CD4-positive, alpha-beta memory T cell (primary cell): ENCODE measurements around the gene CCDC192. TPM values are rescaled to one million over a fixed set of nuclear protein-coding genes. Genes with fewer than 3 reads are reported as not detected.

Experiments used
- CTCF ChIA-PET: fragments of 350-600 bp; sonication (Branson Sonifier 250); formaldehyde crosslinking; loops from one replicate; lab custom pipeline; 2021; ENCODE audit warnings: inconsistent platforms; ENCODE audit not compliant: partially characterized antibody; lab: Charles Lee
- POLR2A ChIA-PET: fragments of 350-600 bp; sonication (Branson Sonifier 250); formaldehyde crosslinking; loops from one replicate; lab custom pipeline; 2021; ENCODE audit not compliant: partially characterized antibody; lab: Charles Lee
- DNase-seq, 5 donors: peaks; one replicate each; pipeline versions ENCODE4 v3.0.0 to v3.0.0-alpha.2; 2020 to 2022; ENCODE audit warnings: mixed read lengths in 1 of 5
- H3K27ac ChIP-seq: one replicate; pipeline ENCODE4 v1.7.0; 2013; ENCODE audit warnings: low read depth, low read length
- H3K27me3 ChIP-seq: 2 replicates; pipeline ENCODE4 v1.7.0; 2013; ENCODE audit warnings: mild to moderate bottlenecking, low read length, moderate library complexity; ENCODE audit not compliant: insufficient read depth
- H3K36me3 ChIP-seq: 2 replicates; pipeline ENCODE4 v1.7.0; 2013; ENCODE audit warnings: mild to moderate bottlenecking, low read length, moderate library complexity; ENCODE audit not compliant: insufficient read depth
- H3K4me1 ChIP-seq: 2 replicates; pipeline ENCODE4 v1.7.0; 2013; ENCODE audit warnings: mild to moderate bottlenecking, low read length, moderate library complexity; ENCODE audit not compliant: insufficient read depth
- H3K4me3 ChIP-seq, 2 donors: one replicate each; pipeline ENCODE4 v1.7.0; 2013; ENCODE audit warnings: low read length in 2 of 2, mild to moderate bottlenecking in 1 of 2
- H3K9me3 ChIP-seq, 2 donors: one replicate each; pipeline ENCODE4 v1.7.0; 2013; ENCODE audit warnings: low read length in 2 of 2, control low read depth in 1 of 2; ENCODE audit not compliant: control insufficient read depth in 1 of 2
- H3K27ac Mint-ChIP-seq, 7 donors: one replicate each; pipeline ENCODE4 v1.8.0; 2020 to 2021; ENCODE audit warnings: mixed read lengths in 7 of 7, mild to moderate bottlenecking in 6 of 7, inconsistent platforms in 3 of 7, moderate library complexity in 3 of 7
- H3K27me3 Mint-ChIP-seq, 2 donors: one replicate each; pipeline ENCODE4 v1.8.0; 2020 to 2021; ENCODE audit warnings: mixed read lengths in 2 of 2
- H3K36me3 Mint-ChIP-seq, 2 donors: one replicate each; pipeline ENCODE4 v1.8.0; 2020 to 2021; ENCODE audit warnings: mixed read lengths in 2 of 2, inconsistent platforms in 1 of 2, mild to moderate bottlenecking in 1 of 2
- H3K4me1 Mint-ChIP-seq, 4 donors: one replicate each; pipeline ENCODE4 v1.8.0; 2020 to 2021; ENCODE audit warnings: mixed read lengths in 4 of 4, mild to moderate bottlenecking in 1 of 4
- H3K4me3 Mint-ChIP-seq, 8 donors: one replicate each; pipeline ENCODE4 v1.8.0; 2020 to 2021; ENCODE audit warnings: mixed read lengths in 8 of 8, mild to moderate bottlenecking in 7 of 8, moderate library complexity in 6 of 8, inconsistent platforms in 3 of 8
- H3K9me3 Mint-ChIP-seq, 8 donors: one replicate each; pipeline ENCODE4 v1.8.0; 2020 to 2021; ENCODE audit warnings: mixed read lengths in 8 of 8, mild to moderate bottlenecking in 5 of 8, inconsistent platforms in 3 of 8, moderate library complexity in 1 of 8
- intact Hi-C: fragments of 100-400 bp; cut with micrococcal nuclease; formaldehyde crosslinking; loops from one replicate; pipeline ENCODE4 v1.15.1; 2023
- polyA plus RNA-seq, 2 donors: library from polyadenylated mRNA; unstranded; fragments of 300-500 nt; fragmentation: Illumina TruSeq; gene quantifications; one replicate each; pipeline ENCODE4 v1.2.3, GENCODE V29; 2021
- total RNA-seq, 2 experiments: library from RNA; stranded (reverse); gene quantifications; one replicate each; pipeline ENCODE4 v1.2.3, GENCODE V29; 2021

CCDC192 gene
- total and polyA plus RNA-seq, 4 experiments from 2014 or later: not detected

DNA sequence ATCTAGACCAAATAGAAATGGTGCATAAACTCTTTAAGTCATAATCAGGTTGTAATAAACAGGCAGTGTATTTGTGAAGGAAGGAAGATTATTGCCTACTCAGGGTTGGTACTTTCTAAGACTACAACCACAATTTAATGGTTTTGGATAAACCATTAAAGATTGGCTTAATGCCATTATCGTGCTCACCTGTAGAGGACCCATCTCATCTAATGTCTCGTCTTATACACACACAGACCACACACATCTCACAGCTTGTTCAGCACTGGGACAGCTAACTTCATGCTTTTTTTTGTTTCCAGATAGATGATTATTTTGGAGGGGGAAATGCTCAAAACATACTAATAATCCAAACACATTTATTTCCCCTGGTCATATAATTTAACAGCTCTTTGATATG, 204.7 kb downstream of the CCDC192 start:
- Histone ChIP-seq H3K4me1 (no peaks in the 10 kb centered on the region), H3K9me3 (no peaks in the 10 kb centered on the region), H3K4me3 (no peak overlapping the region), H3K36me3 (no peaks in the 10 kb centered on the region), H3K27me3 (no peaks in the 10 kb centered on the region), H3K27ac (no peak overlapping the region)
- peaks cover 1 to 3% of the 10 kb centered on the region in 2 donors for H3K27me3 Mint-ChIP-seq
- H3K9me3 Mint-ChIP-seq: no peaks in the 10 kb centered on the region
- H3K27ac Mint-ChIP-seq: no peak overlapping the region
- CTCF ChIA-PET: interaction anchor here (2.5 kb wide), 1 partner anchor 15 kb away, joined by 6 read pairs; no protein-coding TSS in a partner anchor
- H3K4me3 Mint-ChIP-seq: no peak overlapping the region
- DNase-seq: peak in 1 of 5 donors; percentile 10
- H3K36me3 Mint-ChIP-seq: no peaks in the 10 kb centered on the region
- intact Hi-C loops: loop anchor here (2.0 kb wide), 1 partner anchor 15 kb away; no protein-coding TSS in a partner anchor
- POLR2A ChIA-PET: no interaction called here
- peaks cover 0 to 5% (median under 1%) of the 10 kb centered on the region in 4 donors for H3K4me1 Mint-ChIP-seq

DNA sequence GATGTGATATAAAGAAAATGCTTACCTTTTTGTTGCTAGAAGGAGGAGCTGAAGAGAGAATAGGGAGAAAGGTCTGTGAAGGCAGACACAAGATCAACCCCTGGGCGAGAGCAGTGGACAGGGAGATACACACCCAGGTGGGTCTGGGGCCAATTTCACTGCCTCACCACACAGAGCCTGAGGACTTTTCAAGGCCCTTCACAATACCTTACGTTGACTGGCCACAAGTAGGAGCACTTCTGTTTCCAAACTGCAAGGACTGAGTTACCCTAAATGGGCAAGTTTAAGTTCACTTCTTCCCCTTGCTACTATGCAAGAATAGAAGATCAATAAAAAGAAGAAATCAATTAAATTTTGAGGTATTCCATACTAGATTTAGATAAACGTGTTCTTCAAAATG, 205.9 kb downstream of the CCDC192 start:
- intact Hi-C loops: loop anchor here (1.0 to 2.0 kb wide), 2 partner anchors 16 to 174 kb away; partner anchors contain the start of gene SLC12A2
- DNase-seq: peak in 1 of 5 donors; percentile 22

GRCh38 chr5:127909821-127910220, 206.6 kb downstream of the CCDC192 start:
- H3K9me3 Mint-ChIP-seq: no peaks in the 10 kb centered on the region
- no peak overlapping the region for H3K4me3 Mint-ChIP-seq
- H3K4me3 ChIP-seq: no peak overlapping the region
- POLR2A ChIA-PET: no interaction called here
- no peaks in the 10 kb centered on the region for H3K4me1 ChIP-seq
- CTCF ChIA-PET: interaction anchor here (0.8 to 2.5 kb wide), 3 partner anchors 17 to 292 kb away, joined by 3 to 6 read pairs (median 4); no protein-coding TSS in a partner anchor
- H3K27ac Mint-ChIP-seq: no peak overlapping the region
- H3K9me3 ChIP-seq: no peaks in the 10 kb centered on the region
- H3K27me3 ChIP-seq: no peaks in the 10 kb centered on the region
- intact Hi-C loops: loop anchor here (1.0 to 2.0 kb wide), 2 partner anchors 17 to 173 kb away; partner anchors contain the start of gene SLC12A2
- H3K27me3 Mint-ChIP-seq: peaks cover 1 to 3% of the 10 kb centered on the region in 2 donors
- no peaks in the 10 kb centered on the region for H3K36me3 Mint-ChIP-seq
- peaks cover 0 to 5% (median under 1%) of the 10 kb centered on the region in 4 donors for H3K4me1 Mint-ChIP-seq
- H3K36me3 ChIP-seq: no peaks in the 10 kb centered on the region
- DNase-seq: no peak
- H3K27ac ChIP-seq: no peak overlapping the region

More for the DNA sequence above, 205.9 kb downstream of the CCDC192 start:
- POLR2A ChIA-PET: no interaction called here
- Histone ChIP-seq H3K36me3 (no peaks in the 10 kb centered on the region), H3K9me3 (no peaks in the 10 kb centered on the region), H3K27me3 (no peaks in the 10 kb centered on the region), H3K4me1 (no peaks in the 10 kb centered on the region), H3K4me3 (no peak overlapping the region), H3K27ac (no peak overlapping the region)
- Mint-ChIP-seq H3K4me3 (no peak overlapping the region), H3K27me3 (peaks cover 1 to 3% of the 10 kb centered on the region in 2 donors), H3K36me3 (no peaks in the 10 kb centered on the region), H3K9me3 (no peaks in the 10 kb centered on the region), H3K4me1 (peaks cover 0 to 5% (median under 1%) of the 10 kb centered on the region in 4 donors), H3K27ac (no peak overlapping the region)
- CTCF ChIA-PET: interaction anchor here (1.0 to 2.5 kb wide), 3 partner anchors 17 to 293 kb away, joined by 3 to 6 read pairs (median 4); no protein-coding TSS in a partner anchor

DNA sequence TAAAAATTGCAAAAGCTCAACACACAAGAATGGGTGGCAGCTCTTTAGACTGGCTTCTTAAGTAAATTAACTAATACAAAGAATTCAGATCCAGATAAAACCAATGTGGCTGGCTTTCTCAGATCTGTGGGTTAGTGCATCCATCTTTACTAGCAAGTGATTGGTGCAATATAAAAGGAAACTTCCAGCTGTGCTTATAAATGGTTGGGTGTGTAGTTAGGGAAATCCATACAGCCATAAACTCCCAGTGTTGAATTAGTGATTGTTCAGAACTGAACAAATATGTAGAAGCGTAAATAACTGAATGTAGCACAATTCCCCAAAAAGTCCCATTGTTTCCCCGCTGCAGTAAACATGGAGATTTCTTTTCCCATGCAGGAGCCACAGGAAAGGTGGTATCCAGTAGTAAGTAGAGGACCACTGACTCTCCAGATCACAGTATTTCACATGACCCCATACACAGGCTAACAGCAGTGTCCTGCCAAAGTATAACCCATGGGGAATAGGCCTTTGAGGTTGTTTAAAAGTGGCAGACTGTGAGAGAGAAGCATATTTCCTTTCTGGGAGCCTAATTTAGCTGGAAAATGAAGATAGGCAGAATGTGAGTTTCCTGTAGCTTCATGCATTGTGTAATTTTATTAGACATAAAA, 207.2 kb downstream of the CCDC192 start:
- ChIA-PET CTCF (interaction anchor here (0.8 to 1.2 kb wide), 3 partner anchors 10 to 291 kb away, joined by 3 to 4 read pairs (median 3); no protein-coding TSS in a partner anchor), POLR2A (no interaction called here)
- no peaks in the 10 kb centered on the region for H3K9me3 ChIP-seq
- Mint-ChIP-seq H3K4me1 (peaks cover 0 to 5% (median under 1%) of the 10 kb centered on the region in 4 donors), H3K9me3 (no peaks in the 10 kb centered on the region), H3K27me3 (peaks cover 1 to 3% of the 10 kb centered on the region in 2 donors), H3K4me3 (no peak overlapping the region), H3K36me3 (no peaks in the 10 kb centered on the region), H3K27ac (no peak overlapping the region)
- no peaks in the 10 kb centered on the region for H3K27me3 ChIP-seq
- DNase-seq: no peak
- no peak overlapping the region for H3K4me3 ChIP-seq
- H3K4me1 ChIP-seq: no peaks in the 10 kb centered on the region
- no peak overlapping the region for H3K27ac ChIP-seq
- H3K36me3 ChIP-seq: no peaks in the 10 kb centered on the region
- intact Hi-C loops: no loop called here

GRCh38 chr5:127911619-127912018, 208.4 kb downstream of the CCDC192 start:
- no peaks in the 10 kb centered on the region for H3K36me3 ChIP-seq
- no peaks in the 10 kb centered on the region for H3K27me3 ChIP-seq
- no peak overlapping the region for H3K27ac ChIP-seq
- H3K27ac Mint-ChIP-seq: no peak overlapping the region
- no peaks in the 10 kb centered on the region for H3K9me3 ChIP-seq
- peaks cover 0 to 6% (median 3%) of the 10 kb centered on the region in 4 donors for H3K4me1 Mint-ChIP-seq
- intact Hi-C loops: no loop called here
- H3K9me3 Mint-ChIP-seq: no peaks in the 10 kb centered on the region
- H3K4me3 ChIP-seq: no peak overlapping the region
- no peaks in the 10 kb centered on the region for H3K36me3 Mint-ChIP-seq
- H3K4me3 Mint-ChIP-seq: no peak overlapping the region
- H3K4me1 ChIP-seq: peaks cover 2% of the 10 kb centered on the region
- CTCF ChIA-PET: no interaction called here
- H3K27me3 Mint-ChIP-seq: peaks cover 0 to 1% of the 10 kb centered on the region in 2 donors
- POLR2A ChIA-PET: no interaction called here
- DNase-seq: no peak

GRCh38 chr5:127912411-127912810, 209.2 kb downstream of the CCDC192 start:
- Mint-ChIP-seq H3K27me3 (peaks cover 0 to 1% of the 10 kb centered on the region in 2 donors), H3K4me1 (peaks cover 7 to 14% (median 10%) of the 10 kb centered on the region in 4 donors), H3K4me3 (no peak overlapping the region), H3K9me3 (no peaks in the 10 kb centered on the region), H3K27ac (no peak overlapping the region), H3K36me3 (no peaks in the 10 kb centered on the region)
- intact Hi-C loops: no loop called here
- ChIA-PET POLR2A (no interaction called here), CTCF (interaction anchor here (0.7 kb wide), 1 partner anchor 9 kb away, joined by 5 read pairs; no protein-coding TSS in a partner anchor)
- DNase-seq: no peak
- no peaks in the 10 kb centered on the region for H3K27me3 ChIP-seq
- H3K36me3 ChIP-seq: no peaks in the 10 kb centered on the region
- no peak overlapping the region for H3K4me3 ChIP-seq
- peaks cover 10% of the 10 kb centered on the region for H3K4me1 ChIP-seq
- no peaks in the 10 kb centered on the region for H3K9me3 ChIP-seq
- no peak overlapping the region for H3K27ac ChIP-seq

GRCh38 chr5:127916885-127917573, 213.8 kb downstream of the CCDC192 start:
- H3K27ac Mint-ChIP-seq: peak overlapping the region in 6 of 7 donors; percentile 42 to 83 (median 68)
- H3K4me3 Mint-ChIP-seq: peak overlapping the region in 7 of 8 donors; percentile 19 to 69 (median 56)
- Histone ChIP-seq H3K36me3 (no peaks in the 10 kb centered on the region), H3K4me1 (peaks cover 10% of the 10 kb centered on the region), H3K4me3 (no peak overlapping the region), H3K27ac (no peak overlapping the region), H3K27me3 (no peaks in the 10 kb centered on the region), H3K9me3 (no peaks in the 10 kb centered on the region)
- no peaks in the 10 kb centered on the region for H3K27me3 Mint-ChIP-seq
- H3K4me1 Mint-ChIP-seq: peaks cover 8 to 14% (median 12%) of the 10 kb centered on the region in 4 donors
- intact Hi-C loops: no loop called here
- H3K9me3 Mint-ChIP-seq: no peaks in the 10 kb centered on the region
- no peaks in the 10 kb centered on the region for H3K36me3 Mint-ChIP-seq
- ChIA-PET CTCF (no interaction called here), POLR2A (no interaction called here)
- DNase-seq: no peak
